ENCODE results near the gene RGPD6.
"Not testable (repeated sequence)": the region's sequence is repeated elsewhere in the genome, so short reads cannot be mapped to it uniquely, and the experiment has no call there.

RGPD6 gene

GRCh38 chr2:110472171-110473058, 104.6 kb downstream of the RGPD6 start, which contains the start of gene LIMS4:
LIMS4 (minus strand) TSS chr2:110472816; CDS start chr2:110472778, 38 bp downstream.
- not testable (repeated sequence) for H3K36me3 Mint-ChIP-seq (ENCODE audit: insufficient read depth); H3K27me3 Mint-ChIP-seq; DNase-seq; ATAC-seq (replicated peaks); H3K4me3 Mint-ChIP-seq; H3K27ac Mint-ChIP-seq; H3K4me1 Mint-ChIP-seq (ENCODE audit: low read depth in 2 of 2); H3K9me3 Mint-ChIP-seq

- not testable (repeated sequence) for DNase-seq, H3K4me3 Mint-ChIP-seq
These were observed 108.1 kb downstream of the RGPD6 start for GRCh38 chr2:110468921-110469320.

GRCh38 chr2:110465312-110465711, 111.7 kb downstream of the RGPD6 start:
- not testable (repeated sequence) for H3K9me3 Mint-ChIP-seq; H3K4me3 Mint-ChIP-seq; H3K27me3 Mint-ChIP-seq; H3K36me3 Mint-ChIP-seq (ENCODE audit: insufficient read depth); H3K27ac Mint-ChIP-seq; ATAC-seq (replicated peaks); H3K4me1 Mint-ChIP-seq (ENCODE audit: low read depth in 2 of 2); DNase-seq

More at GRCh38 chr2:110468921-110469320, 108.1 kb downstream of the RGPD6 start:
- not testable (repeated sequence) for H3K9me3 Mint-ChIP-seq; H3K4me1 Mint-ChIP-seq (ENCODE audit: low read depth in 2 of 2); H3K36me3 Mint-ChIP-seq (ENCODE audit: insufficient read depth); H3K27ac Mint-ChIP-seq; ATAC-seq (replicated peaks); H3K27me3 Mint-ChIP-seq
